ENCODE measurements around the gene PARD3B. TPM values are rescaled to one million over a fixed set of nuclear protein-coding genes. Genes with fewer than 3 reads are reported as not detected.

PARD3B gene
- polyA plus RNA-seq, 3 donors, result not detected

DNA sequence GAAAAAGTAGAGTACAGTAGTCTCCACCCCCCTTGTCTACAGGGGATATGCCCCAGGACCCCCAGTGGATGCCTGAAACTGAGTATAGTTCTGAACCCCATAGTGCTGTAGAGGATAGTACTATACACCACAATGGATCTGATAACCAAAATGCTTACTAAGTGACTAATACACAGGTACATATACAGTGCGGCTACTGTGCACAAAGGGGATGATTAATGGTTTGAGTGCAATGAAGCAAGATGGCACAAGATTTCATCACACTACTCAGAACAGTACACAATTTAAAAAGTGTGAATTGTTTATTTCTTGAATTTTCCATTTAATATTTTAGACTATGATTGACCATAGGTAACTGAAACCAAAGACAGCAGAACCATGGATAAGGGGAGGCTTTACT lies 690.2 kb downstream of the PARD3B start:
- Histone ChIP-seq H4K20me1 (ENCODE audit: insufficient read depth, low read length) (no peaks in the 10 kb centered on the region), H3K27me3 (ENCODE audit: control insufficient read depth in 2 of 2, insufficient read depth in 2 of 2, low read length in 2 of 2) (no peaks in the 10 kb centered on the region), H3K9ac (ENCODE audit: insufficient read depth, low read length, poor library complexity, severe bottlenecking) (no peak overlapping the region), H3K4me3 (replicated peaks in 1 of 3; ENCODE audit: low read depth in 2 of 3, low read length in 3 of 3) (no peak overlapping the region), H3K9me3 (replicated peaks in 1 of 2; ENCODE audit: control insufficient read depth in 1 of 2, insufficient read depth in 1 of 2, low read length in 2 of 2) (peaks cover 0 to 3% of the 10 kb centered on the region in 2 donors), H2AFZ (ENCODE audit: insufficient read depth, low read depth, low read length, poor library complexity, severe bottlenecking) (no peak overlapping the region), H3K27ac (ENCODE audit: low read depth in 1 of 2, low read length in 2 of 2) (no peak overlapping the region), H3K36me3 (replicated peaks in 1 of 2; ENCODE audit: control insufficient read depth in 1 of 2, insufficient read depth in 2 of 2, low read length in 2 of 2) (no peaks in the 10 kb centered on the region), H3K4me1 (ENCODE audit: control insufficient read depth in 1 of 2, insufficient read depth in 2 of 2, low read length in 2 of 2) (no peaks in the 10 kb centered on the region), H3K4me2 (replicated peaks; ENCODE audit: extremely low read depth, low read length, poor library complexity, severe bottlenecking) (no peak overlapping the region), H3K79me2 (ENCODE audit: insufficient read depth, low read length) (no peaks in the 10 kb centered on the region)
- Mint-ChIP-seq H3K36me3 (no peaks in the 10 kb centered on the region), H3K27me3 (ENCODE audit: low read depth in 3 of 3) (no peaks in the 10 kb centered on the region), H3K27ac (no peak overlapping the region), H3K4me3 (no peak overlapping the region), H3K9me3 (peaks cover 0 to 6% (median 3%) of the 10 kb centered on the region in 7 donors), H3K4me1 (no peaks in the 10 kb centered on the region)
- TF ChIP-seq, protein P1, sequence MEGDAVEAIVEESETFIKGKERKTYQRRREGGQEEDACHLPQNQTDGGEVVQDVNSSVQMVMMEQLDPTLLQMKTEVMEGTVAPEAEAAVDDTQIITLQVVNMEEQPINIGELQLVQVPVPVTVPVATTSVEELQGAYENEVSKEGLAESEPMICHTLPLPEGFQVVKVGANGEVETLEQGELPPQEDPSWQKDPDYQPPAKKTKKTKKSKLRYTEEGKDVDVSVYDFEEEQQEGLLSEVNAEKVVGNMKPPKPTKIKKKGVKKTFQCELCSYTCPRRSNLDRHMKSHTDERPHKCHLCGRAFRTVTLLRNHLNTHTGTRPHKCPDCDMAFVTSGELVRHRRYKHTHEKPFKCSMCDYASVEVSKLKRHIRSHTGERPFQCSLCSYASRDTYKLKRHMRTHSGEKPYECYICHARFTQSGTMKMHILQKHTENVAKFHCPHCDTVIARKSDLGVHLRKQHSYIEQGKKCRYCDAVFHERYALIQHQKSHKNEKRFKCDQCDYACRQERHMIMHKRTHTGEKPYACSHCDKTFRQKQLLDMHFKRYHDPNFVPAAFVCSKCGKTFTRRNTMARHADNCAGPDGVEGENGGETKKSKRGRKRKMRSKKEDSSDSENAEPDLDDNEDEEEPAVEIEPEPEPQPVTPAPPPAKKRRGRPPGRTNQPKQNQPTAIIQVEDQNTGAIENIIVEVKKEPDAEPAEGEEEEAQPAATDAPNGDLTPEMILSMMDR (IDR thresholded peaks at IDR 0.05), result no peak
- DNase-seq, result no peak
- intact Hi-C loops (cut with micrococcal nuclease), result no loop called here
- no CpG with 5 or more reads among the region's 1 CpG for WGBS (ENCODE audit: insufficient coverage)

DNA sequence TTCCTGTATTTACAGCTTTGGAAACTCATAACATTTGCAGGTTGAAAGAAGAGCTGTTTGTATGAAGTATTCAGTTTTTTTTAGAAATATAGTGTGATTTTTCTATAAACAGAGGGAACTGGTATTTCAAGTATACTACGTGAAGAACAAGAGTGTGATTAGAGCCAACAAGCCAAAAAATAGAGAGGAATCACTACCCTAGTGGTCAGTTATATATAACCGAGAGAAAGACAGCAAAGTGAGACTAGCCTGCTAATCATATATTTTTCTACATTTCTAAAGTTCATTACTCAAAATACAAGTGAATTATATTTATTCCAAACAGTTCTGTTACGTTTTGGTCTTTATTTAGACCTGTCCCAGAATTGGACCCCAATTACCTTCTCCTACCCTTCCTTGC lies 692.2 kb downstream of the PARD3B start:
- Histone ChIP-seq H3K36me3 (replicated peaks in 1 of 2; ENCODE audit: control insufficient read depth in 1 of 2, insufficient read depth in 2 of 2, low read length in 2 of 2) (no peaks in the 10 kb centered on the region), H3K27ac (ENCODE audit: low read depth in 1 of 2, low read length in 2 of 2) (no peak overlapping the region), H2AFZ (ENCODE audit: insufficient read depth, low read depth, low read length, poor library complexity, severe bottlenecking) (no peak overlapping the region), H3K9me3 (replicated peaks in 1 of 2; ENCODE audit: control insufficient read depth in 1 of 2, insufficient read depth in 1 of 2, low read length in 2 of 2) (no peaks in the 10 kb centered on the region), H3K4me3 (replicated peaks in 1 of 3; ENCODE audit: low read depth in 2 of 3, low read length in 3 of 3) (no peak overlapping the region), H3K27me3 (ENCODE audit: control insufficient read depth in 2 of 2, insufficient read depth in 2 of 2, low read length in 2 of 2) (no peaks in the 10 kb centered on the region), H4K20me1 (ENCODE audit: insufficient read depth, low read length) (no peaks in the 10 kb centered on the region), H3K4me2 (replicated peaks; ENCODE audit: extremely low read depth, low read length, poor library complexity, severe bottlenecking) (no peak overlapping the region), H3K9ac (ENCODE audit: insufficient read depth, low read length, poor library complexity, severe bottlenecking) (no peak overlapping the region), H3K4me1 (ENCODE audit: control insufficient read depth in 1 of 2, insufficient read depth in 2 of 2, low read length in 2 of 2) (no peaks in the 10 kb centered on the region), H3K79me2 (ENCODE audit: insufficient read depth, low read length) (no peaks in the 10 kb centered on the region)
- no peak overlapping the region for H3K4me3 Mint-ChIP-seq
- H3K27ac Mint-ChIP-seq, result no peak overlapping the region
- no peaks in the 10 kb centered on the region for H3K27me3 Mint-ChIP-seq (ENCODE audit: low read depth in 3 of 3)
- H3K36me3 Mint-ChIP-seq, result no peaks in the 10 kb centered on the region
- intact Hi-C loops (cut with micrococcal nuclease), result no loop called here
- no CpG with 5 or more reads among the region's 3 CpGs for WGBS (ENCODE audit: insufficient coverage)
- DNase-seq, result no peak
- no peaks in the 10 kb centered on the region for H3K4me1 Mint-ChIP-seq
- TF ChIP-seq, protein P1 (IDR thresholded peaks at IDR 0.05), result no peak
- H3K9me3 Mint-ChIP-seq, result peaks cover 0 to 3% (median 2%) of the 10 kb centered on the region in 7 donors

All from CD14-positive monocyte (primary cell).